Stimulated activated CD4-positive, alpha-beta T cell treated with anti-CD3 and anti-CD28 coated beads, Interleukin-4, amount 100 ng/mL, for 48 hours (primary cell): ENCODE measurements around the gene TOMM22.

ENCODE experiments used
- DNase-seq, 2 donors: peaks; one replicate each; pipeline ENCODE4 v3.0.0-alpha.2; 2020; ENCODE audit warnings: low read depth in 2 of 2

The TOMM22 gene

DNA sequence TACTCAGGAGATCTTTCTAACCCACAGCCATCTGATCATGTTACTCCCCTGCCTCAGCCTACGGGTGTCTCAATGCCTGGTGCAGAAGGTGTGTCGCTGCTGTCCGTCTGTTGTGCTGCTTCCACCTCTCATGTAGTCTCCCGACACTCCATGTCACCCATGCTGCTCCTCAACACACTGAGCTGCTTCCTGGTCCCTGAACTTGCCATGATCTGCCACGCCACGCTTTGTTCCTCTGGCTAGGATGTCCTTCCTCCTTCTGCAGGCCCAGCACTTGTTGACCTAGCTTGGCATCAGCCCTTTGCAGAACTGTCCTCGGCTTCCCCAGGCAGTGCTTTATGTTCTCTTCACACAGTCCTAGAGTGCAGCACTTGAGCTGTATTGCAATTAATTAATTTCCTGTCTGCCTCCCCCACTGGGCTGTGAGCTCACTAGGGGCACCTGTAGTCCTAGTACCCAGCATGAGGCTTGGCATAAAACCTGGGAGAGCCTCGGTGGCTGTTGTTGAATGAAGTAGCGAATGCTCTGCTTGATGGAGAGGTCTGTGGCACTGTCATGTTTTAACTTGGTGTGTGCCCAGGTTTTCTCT lies 33.5 kb downstream of the TOMM22 start:
- no peak for DNase-seq

DNA sequence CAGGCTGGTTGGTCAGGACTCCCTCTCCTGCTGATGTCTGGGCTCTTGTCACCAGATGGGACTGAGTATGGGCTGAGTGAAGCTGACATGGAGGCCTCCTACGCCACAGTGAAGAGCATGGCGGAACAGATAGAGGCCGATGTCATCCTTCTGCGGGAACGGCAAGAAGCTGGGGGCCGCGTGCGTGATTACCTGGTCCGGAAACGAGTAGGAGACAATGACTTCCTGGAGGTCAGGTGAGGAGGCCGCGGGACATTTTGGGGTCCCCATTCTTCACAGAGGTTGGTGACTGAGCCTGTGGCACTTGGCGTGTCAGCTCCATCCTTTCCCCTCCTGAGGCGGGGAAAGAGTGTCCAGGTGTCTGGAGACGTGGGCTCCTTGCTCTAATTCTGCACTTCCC lies 34.1 kb downstream of the TOMM22 start:
- no peak for DNase-seq

DNA sequence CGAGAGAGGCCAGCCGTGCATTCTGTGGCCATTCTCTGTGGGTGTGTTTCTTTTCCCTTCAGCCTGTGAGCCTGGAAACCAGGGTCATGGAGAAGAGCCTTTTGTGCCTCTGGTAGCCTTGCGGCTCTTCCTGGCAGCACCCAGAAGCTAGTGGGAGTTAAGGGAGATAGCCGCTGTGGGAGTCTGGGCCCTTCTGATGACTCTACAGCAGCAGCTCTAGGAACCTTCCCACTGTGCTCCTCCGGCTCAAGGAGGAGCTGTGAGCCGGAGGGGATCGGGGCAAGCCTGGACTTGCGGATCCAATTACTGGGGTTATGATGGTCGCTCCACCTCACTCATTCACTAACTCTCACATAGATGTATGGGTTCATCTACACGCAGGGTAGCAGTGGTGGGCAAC lies 34.5 kb downstream of the TOMM22 start:
- no peak for DNase-seq

DNA sequence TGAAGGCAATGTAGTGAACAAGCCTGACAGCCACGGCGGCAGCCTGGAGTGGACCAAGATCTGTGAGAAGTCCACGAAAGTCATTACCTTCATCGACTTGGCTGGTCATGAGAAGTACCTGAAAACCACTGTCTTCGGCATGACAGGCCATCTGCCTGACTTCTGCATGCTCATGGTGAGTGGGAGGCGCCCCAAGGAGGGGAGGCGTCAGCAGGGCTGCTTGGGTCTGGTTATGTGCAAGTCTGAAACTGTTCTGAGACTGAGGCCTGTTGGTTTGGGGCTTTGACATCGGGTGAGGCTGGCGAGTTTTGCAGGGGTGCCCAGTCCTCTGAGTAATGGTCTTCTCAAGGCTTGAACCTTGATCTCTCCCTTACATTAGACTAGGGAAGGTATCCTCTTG lies 35.1 kb downstream of the TOMM22 start:
- DNase-seq, result no peak

- no peak for DNase-seq
These were observed 35.5 kb downstream of the TOMM22 start for GRCh38 chr22:38717244-38717643.

DNA sequence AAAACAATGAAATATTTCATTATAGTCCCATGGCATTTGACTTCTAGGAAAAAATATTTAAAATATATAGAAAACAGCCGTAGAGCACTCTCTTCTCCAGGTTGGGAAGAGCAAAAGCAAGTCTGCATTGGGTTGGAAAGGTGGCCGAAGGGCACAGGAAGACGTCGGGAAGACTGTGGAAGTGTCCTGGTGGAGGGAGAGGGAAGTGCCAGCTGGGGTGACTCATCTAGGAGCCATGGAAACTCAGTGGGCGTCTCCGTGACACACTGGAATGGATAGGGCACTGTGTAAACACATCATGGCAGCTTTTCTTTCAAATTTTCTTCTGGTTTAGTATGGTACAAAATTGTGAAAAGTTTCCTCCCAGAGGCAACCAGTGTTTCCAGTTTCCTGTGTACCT lies 36.7 kb downstream of the TOMM22 start:
- DNase-seq, result no peak

DNA sequence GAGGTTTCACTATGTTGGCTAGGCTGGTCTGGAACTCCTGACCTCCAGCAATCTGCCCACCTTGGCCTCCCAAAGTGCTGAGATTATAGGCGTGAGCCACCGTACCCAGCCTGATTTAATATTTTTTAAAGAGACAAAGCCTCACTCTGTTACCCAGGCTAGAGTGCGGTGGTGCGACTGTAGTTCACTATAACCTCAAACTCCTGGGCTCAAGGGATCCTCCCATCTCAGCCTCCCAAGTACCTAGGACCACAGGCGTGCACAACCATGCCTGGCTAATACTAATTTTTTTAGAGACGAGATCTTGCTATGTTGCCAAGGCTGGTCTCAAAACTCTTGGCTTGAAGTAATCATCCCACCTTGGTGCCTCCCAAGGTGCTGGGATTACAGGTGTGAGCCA lies 37.4 kb downstream of the TOMM22 start:
- no peak for DNase-seq

DNA sequence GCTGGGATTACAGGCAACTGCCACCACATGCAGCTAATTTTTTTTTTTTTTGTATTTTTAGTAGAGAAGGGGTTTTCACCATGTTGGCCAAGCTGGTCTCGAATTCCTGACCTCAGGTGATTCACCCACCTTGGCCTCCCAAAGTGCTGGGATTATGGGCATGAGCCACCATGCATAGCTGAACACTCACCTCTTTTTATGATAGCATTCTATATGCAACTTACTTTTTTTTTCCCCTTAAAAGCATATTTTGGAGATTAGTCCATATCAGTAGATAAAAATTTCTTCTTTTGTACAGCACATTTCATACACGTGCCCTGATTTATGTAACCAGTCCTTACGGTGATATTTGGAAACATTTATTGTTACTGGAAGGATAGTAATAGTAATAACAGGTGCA lies 38.6 kb downstream of the TOMM22 start:
- no peak for DNase-seq

DNA sequence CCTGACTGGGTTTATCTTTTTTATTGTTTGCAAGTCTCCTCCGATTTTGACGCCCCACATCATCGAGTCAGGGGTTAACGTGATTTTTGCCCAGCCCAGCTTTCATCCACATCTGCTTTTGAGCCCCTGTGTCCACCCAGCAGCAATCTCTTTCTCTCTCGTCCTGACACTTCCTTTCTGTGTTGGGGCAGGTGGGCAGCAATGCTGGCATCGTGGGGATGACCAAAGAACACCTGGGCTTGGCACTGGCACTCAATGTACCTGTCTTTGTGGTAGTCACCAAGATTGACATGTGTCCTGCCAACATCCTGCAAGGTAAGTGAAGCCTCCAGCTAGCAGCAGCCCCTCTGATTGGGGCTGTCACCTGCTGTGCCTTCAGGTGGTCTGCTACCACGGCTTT lies 39.8 kb downstream of the TOMM22 start:
- no peak for DNase-seq

DNA sequence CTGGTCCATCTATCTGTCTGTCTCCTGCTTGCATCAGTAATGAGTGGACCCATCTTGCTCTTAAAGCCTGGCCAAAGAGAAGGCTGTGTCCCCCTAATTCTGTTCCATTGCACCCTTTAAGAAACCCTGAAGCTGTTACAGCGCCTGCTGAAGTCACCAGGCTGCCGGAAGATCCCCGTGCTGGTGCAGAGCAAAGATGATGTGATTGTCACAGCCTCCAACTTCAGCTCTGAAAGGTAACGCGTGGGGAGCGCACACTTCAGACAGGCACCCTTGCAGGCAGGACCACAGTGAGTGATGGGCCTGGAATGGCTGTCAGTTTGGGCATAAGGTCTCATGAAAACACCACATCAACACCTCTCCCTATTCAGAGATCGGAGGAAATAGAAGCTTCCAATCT lies 42.4 kb downstream of the TOMM22 start:
- DNase-seq, result no peak

GRCh38 chr22:38724926-38725571 lies 43.3 kb downstream of the TOMM22 start:
- DNase-seq, result no peak

DNA sequence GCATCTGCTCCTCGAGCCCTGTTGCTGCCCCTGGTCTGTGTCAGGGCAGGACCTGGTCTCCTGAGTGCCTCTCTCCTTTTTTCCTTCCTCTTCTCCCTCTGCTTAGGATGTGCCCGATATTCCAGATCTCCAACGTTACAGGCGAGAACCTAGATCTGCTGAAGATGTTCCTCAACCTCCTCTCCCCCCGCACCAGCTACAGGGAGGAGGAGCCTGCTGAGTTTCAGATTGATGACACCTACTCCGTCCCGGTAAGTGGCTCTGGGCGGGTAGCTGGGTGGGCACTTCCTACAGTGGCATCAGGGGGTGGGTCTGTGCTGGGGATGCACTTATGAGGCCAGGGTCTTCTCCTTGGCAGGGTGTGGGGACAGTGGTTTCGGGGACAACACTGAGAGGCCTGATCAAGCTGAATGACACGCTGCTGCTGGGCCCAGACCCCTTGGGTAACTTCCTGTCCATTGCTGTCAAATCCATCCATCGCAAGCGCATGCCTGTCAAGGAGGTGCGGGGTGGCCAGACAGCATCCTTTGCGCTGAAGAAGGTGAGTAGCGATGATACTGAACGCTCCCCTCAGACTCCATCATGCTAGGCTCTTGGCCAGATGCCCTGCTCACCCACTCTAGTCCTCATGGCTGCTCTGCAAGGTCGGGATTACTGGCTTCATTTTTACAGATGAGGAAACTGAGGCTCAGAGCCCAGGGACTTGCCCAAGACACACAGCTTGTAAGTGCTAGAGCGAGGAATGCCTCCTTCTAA lies 44.3 kb downstream of the TOMM22 start:
- DNase-seq, result no peak

- no peak for DNase-seq
These were observed 45.4 kb downstream of the TOMM22 start for GRCh38 chr22:38727123-38727522.

GRCh38 chr22:38727530-38728451 lies 46.0 kb downstream of the TOMM22 start:
- DNase-seq, result no peak

DNA sequence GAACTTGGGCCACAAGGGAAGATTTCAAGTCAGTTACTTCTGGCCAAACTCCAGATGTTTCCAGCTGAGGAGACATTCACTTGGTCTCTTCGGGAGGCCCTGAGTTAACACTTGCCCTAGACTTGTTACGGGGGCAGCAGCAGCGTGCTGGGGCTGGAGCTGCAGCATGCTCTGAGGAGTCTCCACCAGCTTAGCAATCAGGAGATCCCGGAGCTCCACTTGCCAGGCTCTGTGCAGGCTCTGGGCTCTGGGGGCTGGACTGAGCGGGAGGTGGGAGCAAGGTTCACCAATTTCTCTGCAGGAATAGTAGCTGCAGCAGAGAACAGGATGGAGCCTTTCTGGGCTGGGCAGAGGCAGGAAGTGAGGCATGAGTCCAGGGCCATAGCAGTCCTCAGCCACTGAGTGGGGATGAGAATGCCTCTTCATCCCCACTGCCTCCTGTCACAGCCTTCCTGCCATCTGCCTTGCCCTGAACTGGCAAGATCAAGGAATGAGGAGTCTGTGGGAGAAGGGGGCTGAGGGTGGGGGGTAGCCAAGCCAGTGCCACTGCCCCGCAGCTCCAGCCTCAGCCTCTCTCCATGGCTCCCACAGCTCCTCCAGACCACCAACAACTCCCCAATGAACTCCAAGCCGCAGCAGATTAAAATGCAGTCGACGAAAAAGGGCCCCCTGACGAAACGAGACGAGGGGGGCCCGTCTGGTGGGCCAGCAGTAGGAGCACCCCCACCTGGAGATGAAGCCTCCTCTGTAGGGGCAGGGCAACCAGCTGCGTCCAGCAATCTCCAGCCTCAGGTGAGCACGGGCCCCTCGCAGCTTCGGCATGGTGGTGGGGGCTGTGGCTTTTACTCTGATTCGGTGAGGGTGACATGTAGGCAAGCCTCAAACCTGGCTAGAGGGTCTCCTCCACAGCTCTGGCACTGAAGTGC lies 47.4 kb downstream of the TOMM22 start:
- no peak for DNase-seq

DNA sequence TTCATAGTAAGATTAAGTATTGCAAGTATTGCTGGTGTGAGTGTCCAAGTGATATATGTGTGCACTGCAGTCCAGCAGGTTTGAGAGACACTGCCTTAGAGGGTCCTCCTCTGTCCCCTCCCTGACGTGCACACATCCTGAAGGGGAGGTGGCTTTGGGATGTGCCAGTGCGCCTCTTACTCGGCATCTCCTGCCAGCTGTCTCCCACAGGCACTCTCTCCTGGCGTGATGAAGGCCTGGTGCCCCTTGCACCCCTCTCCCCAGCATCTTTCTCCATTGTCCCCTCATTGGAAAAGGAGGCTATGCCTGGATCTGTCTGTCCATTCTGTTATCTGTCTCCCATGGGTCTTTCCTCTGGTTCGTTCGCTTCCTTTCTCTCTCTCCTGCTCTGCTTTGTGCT lies 48.2 kb downstream of the TOMM22 start:
- no peak for DNase-seq

- DNase-seq, result no peak
These were observed 48.7 kb downstream of the TOMM22 start for GRCh38 chr22:38730411-38730871.

DNA sequence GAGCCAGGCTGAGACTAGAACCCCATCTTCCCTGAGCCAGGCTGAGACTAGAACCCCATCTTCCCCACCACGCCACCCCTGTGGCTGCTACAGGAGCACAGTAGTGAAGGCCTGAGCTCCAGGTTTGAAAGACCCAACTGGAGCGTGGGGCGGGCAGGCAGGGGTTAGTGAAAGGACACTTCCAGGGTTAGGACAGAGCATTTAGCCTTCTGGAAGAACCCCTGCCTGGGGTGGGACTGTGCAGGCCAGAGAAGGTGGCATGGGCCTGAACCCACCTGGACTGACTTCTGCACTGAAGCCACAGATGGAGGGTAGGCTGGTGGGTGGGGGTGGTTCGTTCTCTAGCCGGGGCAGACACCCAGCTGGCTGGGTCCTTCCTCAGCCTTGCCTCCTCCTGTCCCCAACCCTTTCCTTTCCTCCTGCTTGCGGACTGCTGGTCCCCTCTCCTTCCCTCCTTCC lies 50.0 kb downstream of the TOMM22 start:
- DNase-seq, result no peak

DNA sequence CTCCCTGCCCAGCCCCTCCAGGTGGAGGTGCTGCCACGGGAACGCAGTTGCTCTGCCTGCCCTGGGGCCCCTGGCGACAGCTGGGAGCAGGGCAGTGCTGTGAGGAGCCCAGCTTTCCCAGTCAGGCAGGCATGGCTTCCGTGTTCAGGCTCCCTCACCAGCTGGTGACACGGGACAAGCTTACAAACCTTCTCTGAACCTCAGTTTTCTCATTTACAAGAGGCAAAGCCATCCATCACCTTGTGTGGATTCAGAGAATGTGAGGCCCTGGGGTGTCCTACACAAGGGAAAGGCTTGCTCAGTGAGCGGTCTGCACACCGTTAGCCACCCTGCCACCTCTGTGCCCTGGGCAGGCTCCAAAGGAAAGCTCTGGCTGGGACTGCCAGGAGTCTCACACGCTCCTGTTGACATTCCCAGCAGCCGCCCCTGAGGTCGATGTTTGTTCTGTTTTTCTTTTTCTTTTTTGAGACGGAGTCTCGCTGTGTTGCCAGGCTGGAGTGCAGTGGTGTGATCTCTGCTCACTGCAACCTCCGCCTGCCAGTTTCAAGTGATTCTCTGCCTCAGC lies 50.6 kb downstream of the TOMM22 start:
- no peak for DNase-seq

DNA sequence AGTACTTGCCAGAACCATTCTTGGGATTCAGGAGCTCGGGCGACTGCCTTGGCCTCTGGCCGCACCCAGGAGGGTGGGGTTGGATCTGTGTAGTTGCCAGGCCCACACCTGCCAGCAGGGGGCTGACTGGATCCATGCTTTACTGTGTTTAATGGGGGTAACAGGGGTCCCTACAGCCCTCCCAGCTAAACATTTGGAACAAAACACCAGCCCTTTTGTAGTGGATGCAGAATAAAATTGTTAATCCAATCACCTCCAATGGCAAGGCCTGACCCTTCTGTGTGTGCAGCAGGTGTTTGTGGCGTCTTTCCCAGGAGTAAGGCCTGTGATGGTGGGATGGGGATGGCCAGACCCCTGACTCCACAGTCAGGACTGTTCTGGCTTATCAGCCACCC lies 51.6 kb downstream of the TOMM22 start:
- DNase-seq, result peak in 1 of 2 donors; percentile 34
